CD4-positive, alpha-beta memory T cell (primary cell): ENCODE data around the gene ADORA3. TPM values are rescaled to one million over a fixed set of nuclear protein-coding genes. Genes with fewer than 3 reads are reported as not detected.

ENCODE experiments used
- CTCF ChIA-PET: fragments of 350-600 bp; sonication (Branson Sonifier 250); formaldehyde crosslinking; loops from one replicate; lab custom pipeline; 2021; ENCODE audit warnings: inconsistent platforms; ENCODE audit not compliant: partially characterized antibody; lab: Charles Lee
- POLR2A ChIA-PET: fragments of 350-600 bp; sonication (Branson Sonifier 250); formaldehyde crosslinking; loops from one replicate; lab custom pipeline; 2021; ENCODE audit not compliant: partially characterized antibody; lab: Charles Lee
- DNase-seq, 5 donors: peaks; one replicate each; pipeline versions ENCODE4 v3.0.0 to v3.0.0-alpha.2; 2020 to 2022; ENCODE audit warnings: mixed read lengths in 1 of 5
- H3K27ac ChIP-seq: one replicate; pipeline ENCODE4 v1.7.0; 2013; ENCODE audit warnings: low read depth, low read length
- H3K27me3 ChIP-seq: 2 replicates; pipeline ENCODE4 v1.7.0; 2013; ENCODE audit warnings: mild to moderate bottlenecking, low read length, moderate library complexity; ENCODE audit not compliant: insufficient read depth
- H3K36me3 ChIP-seq: 2 replicates; pipeline ENCODE4 v1.7.0; 2013; ENCODE audit warnings: mild to moderate bottlenecking, low read length, moderate library complexity; ENCODE audit not compliant: insufficient read depth
- H3K4me1 ChIP-seq: 2 replicates; pipeline ENCODE4 v1.7.0; 2013; ENCODE audit warnings: mild to moderate bottlenecking, low read length, moderate library complexity; ENCODE audit not compliant: insufficient read depth
- H3K4me3 ChIP-seq, 2 donors: one replicate each; pipeline ENCODE4 v1.7.0; 2013; ENCODE audit warnings: low read length in 2 of 2, mild to moderate bottlenecking in 1 of 2
- H3K9me3 ChIP-seq, 2 donors: one replicate each; pipeline ENCODE4 v1.7.0; 2013; ENCODE audit warnings: low read length in 2 of 2, control low read depth in 1 of 2; ENCODE audit not compliant: control insufficient read depth in 1 of 2
- H3K27ac Mint-ChIP-seq, 7 donors: one replicate each; pipeline ENCODE4 v1.8.0; 2020 to 2021; ENCODE audit warnings: mixed read lengths in 7 of 7, mild to moderate bottlenecking in 6 of 7, inconsistent platforms in 3 of 7, moderate library complexity in 3 of 7
- H3K27me3 Mint-ChIP-seq, 2 donors: one replicate each; pipeline ENCODE4 v1.8.0; 2020 to 2021; ENCODE audit warnings: mixed read lengths in 2 of 2
- H3K36me3 Mint-ChIP-seq, 2 donors: one replicate each; pipeline ENCODE4 v1.8.0; 2020 to 2021; ENCODE audit warnings: mixed read lengths in 2 of 2, inconsistent platforms in 1 of 2, mild to moderate bottlenecking in 1 of 2
- H3K4me1 Mint-ChIP-seq, 4 donors: one replicate each; pipeline ENCODE4 v1.8.0; 2020 to 2021; ENCODE audit warnings: mixed read lengths in 4 of 4, mild to moderate bottlenecking in 1 of 4
- H3K4me3 Mint-ChIP-seq, 8 donors: one replicate each; pipeline ENCODE4 v1.8.0; 2020 to 2021; ENCODE audit warnings: mixed read lengths in 8 of 8, mild to moderate bottlenecking in 7 of 8, moderate library complexity in 6 of 8, inconsistent platforms in 3 of 8
- H3K9me3 Mint-ChIP-seq, 8 donors: one replicate each; pipeline ENCODE4 v1.8.0; 2020 to 2021; ENCODE audit warnings: mixed read lengths in 8 of 8, mild to moderate bottlenecking in 5 of 8, inconsistent platforms in 3 of 8, moderate library complexity in 1 of 8
- intact Hi-C: fragments of 100-400 bp; cut with micrococcal nuclease; formaldehyde crosslinking; loops from one replicate; pipeline ENCODE4 v1.15.1; 2023
- polyA plus RNA-seq, 2 donors: library from polyadenylated mRNA; unstranded; fragments of 300-500 nt; fragmentation: Illumina TruSeq; gene quantifications; one replicate each; pipeline ENCODE4 v1.2.3, GENCODE V29; 2021
- total RNA-seq, 2 experiments: library from RNA; stranded (reverse); gene quantifications; one replicate each; pipeline ENCODE4 v1.2.3, GENCODE V29; 2021

ADORA3 gene
- total and polyA plus RNA-seq, 4 experiments from 2014 or later, result 0.41 to 0.46 (median 0.42) TPM; not detected in 1

DNA sequence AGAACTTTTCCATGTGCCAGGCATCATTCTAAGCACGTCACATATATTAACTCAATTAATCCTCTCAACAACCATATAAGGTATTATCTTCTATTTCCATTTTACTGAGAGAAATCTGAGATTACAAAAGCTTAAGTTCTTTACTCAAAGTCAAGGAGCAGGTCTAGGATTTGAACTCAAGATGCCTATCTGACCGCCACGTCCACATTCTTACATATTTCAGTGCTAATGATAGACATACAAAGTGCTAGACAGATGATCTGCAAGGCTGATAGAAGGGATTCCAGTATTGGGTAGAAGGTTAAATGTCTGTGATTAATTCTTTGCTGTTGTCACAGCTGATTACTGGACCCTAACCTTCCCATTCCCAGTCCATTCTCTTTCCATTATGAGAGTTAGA lies 49.7 kb downstream of the ADORA3 start:
- peaks cover 63% of the 10 kb centered on the region for H3K4me1 ChIP-seq
- H3K27ac ChIP-seq, result no peak overlapping the region
- Mint-ChIP-seq H3K4me1 (peaks cover 45 to 83% (median 65%) of the 10 kb centered on the region in 4 donors), H3K9me3 (no peaks in the 10 kb centered on the region), H3K4me3 (peak overlapping the region in 1 of 8 donors; percentile 21), H3K27me3 (no peaks in the 10 kb centered on the region), H3K36me3 (peaks cover 54 to 79% of the 10 kb centered on the region in 2 donors), H3K27ac (peak overlapping the region in 3 of 7 donors; percentile 29 to 64 (median 58))
- no peaks in the 10 kb centered on the region for H3K27me3 ChIP-seq
- ChIA-PET CTCF (interaction anchor here (1.3 to 1.7 kb wide), 5 partner anchors 11 to 303 kb away, joined by 3 to 11 read pairs (median 6); no protein-coding TSS in a partner anchor), POLR2A (interaction anchor here (0.6 to 8.1 kb wide), 5 partner anchors 11 to 54 kb away, joined by 3 to 164 read pairs (median 4); partner anchors contain the start of gene C1orf162)
- H3K4me3 ChIP-seq, result no peak overlapping the region
- intact Hi-C loops, result no loop called here
- H3K9me3 ChIP-seq, result no peaks in the 10 kb centered on the region
- peaks cover 47% of the 10 kb centered on the region for H3K36me3 ChIP-seq
- DNase-seq, result no peak

- no peaks in the 10 kb centered on the region for H3K9me3 ChIP-seq
- intact Hi-C loops, result no loop called here
- H3K4me3 Mint-ChIP-seq, result peak overlapping the region in 3 of 8 donors; percentile 7 to 37 (median 22)
- peaks cover 38% of the 10 kb centered on the region for H3K36me3 ChIP-seq
- no peak for DNase-seq
- POLR2A ChIA-PET, result interaction anchor here (0.6 to 8.1 kb wide), 6 partner anchors 10 to 302 kb away, joined by 3 to 164 read pairs (median 4); partner anchors contain the start of gene C1orf162
- H3K9me3 Mint-ChIP-seq, result no peaks in the 10 kb centered on the region
- H3K27ac ChIP-seq, result no peak overlapping the region
- H3K4me1 Mint-ChIP-seq, result peaks cover 53 to 87% (median 71%) of the 10 kb centered on the region in 4 donors
- H3K27me3 ChIP-seq, result no peaks in the 10 kb centered on the region
- no peak overlapping the region for H3K4me3 ChIP-seq
- H3K36me3 Mint-ChIP-seq, result peaks cover 43 to 78% of the 10 kb centered on the region in 2 donors
- peak overlapping the region in 1 of 7 donors; percentile 94 for H3K27ac Mint-ChIP-seq
- CTCF ChIA-PET, result interaction anchor here (0.7 to 1.7 kb wide), 8 partner anchors 9 to 304 kb away, joined by 3 to 11 read pairs (median 4); no protein-coding TSS in a partner anchor
- peaks cover 73% of the 10 kb centered on the region for H3K4me1 ChIP-seq
- no peaks in the 10 kb centered on the region for H3K27me3 Mint-ChIP-seq
These were observed 50.9 kb downstream of the ADORA3 start for GRCh38 chr1:111452581-111452980.

- Mint-ChIP-seq H3K27ac (peak overlapping the region; percentile 94 to 100 (median 99)), H3K36me3 (peaks cover 29 to 76% of the 10 kb centered on the region in 2 donors), H3K4me3 (peak overlapping the region; percentile 98 to 100 (median 99)), H3K4me1 (peaks cover 61 to 92% (median 77%) of the 10 kb centered on the region in 4 donors), H3K27me3 (no peaks in the 10 kb centered on the region), H3K9me3 (no peaks in the 10 kb centered on the region)
- peaks cover 33% of the 10 kb centered on the region for H3K36me3 ChIP-seq
- no peaks in the 10 kb centered on the region for H3K27me3 ChIP-seq
- H3K9me3 ChIP-seq, result no peaks in the 10 kb centered on the region
- ChIA-PET CTCF (interaction anchor here (0.8 to 5.5 kb wide), 6 partner anchors 10 to 306 kb away, joined by 3 to 44 read pairs (median 4); no protein-coding TSS in a partner anchor), POLR2A (interaction anchor here (1.0 to 8.1 kb wide), 6 partner anchors 9 to 305 kb away, joined by 3 to 164 read pairs (median 3); partner anchors contain the start of gene C1orf162)
- peak overlapping the region; percentile 91 for H3K27ac ChIP-seq
- intact Hi-C loops, result no loop called here
- H3K4me3 ChIP-seq, result peak overlapping the region; percentile 78 to 96
- peaks cover 83% of the 10 kb centered on the region for H3K4me1 ChIP-seq
- DNase-seq, result no peak
These were observed 53.2 kb downstream of the ADORA3 start for GRCh38 chr1:111450185-111450584.

GRCh38 chr1:111449703-111450017 lies 53.8 kb downstream of the ADORA3 start:
- POLR2A ChIA-PET, result interaction anchor here (1.0 to 8.1 kb wide), 10 partner anchors 9 to 305 kb away, joined by 3 to 164 read pairs (median 4); partner anchors contain the start of gene C1orf162
- H3K27ac ChIP-seq, result peak overlapping the region; percentile 91
- H3K27me3 ChIP-seq, result no peaks in the 10 kb centered on the region
- H3K4me3 Mint-ChIP-seq, result peak overlapping the region; percentile 98 to 100 (median 99)
- no peaks in the 10 kb centered on the region for H3K9me3 ChIP-seq
- no peaks in the 10 kb centered on the region for H3K9me3 Mint-ChIP-seq
- no peak for DNase-seq
- CTCF ChIA-PET, result interaction anchor here (0.8 to 5.5 kb wide), 6 partner anchors 9 to 58 kb away, joined by 3 to 44 read pairs (median 4); partner anchors contain the start of gene C1orf162
- intact Hi-C loops, result loop anchor here (1.0 to 2.0 kb wide), 4 partner anchors 22 to 306 kb away; partner anchors contain the start of genes DDX20 and RAP1A
- peak overlapping the region; percentile 78 to 96 for H3K4me3 ChIP-seq
- peaks cover 82% of the 10 kb centered on the region for H3K4me1 ChIP-seq
- no peaks in the 10 kb centered on the region for H3K27me3 Mint-ChIP-seq
- peaks cover 38% of the 10 kb centered on the region for H3K36me3 ChIP-seq
- peak overlapping the region; percentile 94 to 100 (median 99) for H3K27ac Mint-ChIP-seq
- peaks cover 30 to 76% of the 10 kb centered on the region in 2 donors for H3K36me3 Mint-ChIP-seq
- peaks cover 58 to 92% (median 73%) of the 10 kb centered on the region in 4 donors for H3K4me1 Mint-ChIP-seq

Other genes with a start within 250 kb of the ADORA3 start
- not detected for gene CHIA, start 212.8 kb downstream of the ADORA3 start, total RNA-seq
- gene CHIA, start 212.8 kb downstream of the ADORA3 start, polyA plus RNA-seq, result not detected
- 1 to 10 TPM; 4.5 to 4.9 TPM for gene OVGP1, start 75.9 kb downstream of the ADORA3 start, total RNA-seq
- gene OVGP1, start 75.9 kb downstream of the ADORA3 start, polyA plus RNA-seq, result under 1 TPM in 1 of 2 donors, not detected in 1; 0.61 TPM
- gene WDR77, start 54.4 kb downstream of the ADORA3 start, total RNA-seq, result 10 to 100 TPM; 26.3 to 30.3 TPM
- gene WDR77, start 54.4 kb downstream of the ADORA3 start, polyA plus RNA-seq, result 10 to 100 TPM; 38.5 to 52.6 TPM
- gene ATP5PB, start 54.2 kb downstream of the ADORA3 start, total RNA-seq, result 100 to 1,000 TPM; 103 to 112 TPM
- gene ATP5PB, start 54.2 kb downstream of the ADORA3 start, polyA plus RNA-seq, result 100 to 1,000 TPM; 487 to 655 TPM
- gene C1orf162, start 29.6 kb downstream of the ADORA3 start, total RNA-seq, result 10 to 100 TPM; 74.9 to 75.9 TPM
- 100 to 1,000 TPM; 139 to 274 TPM for gene C1orf162, start 29.6 kb downstream of the ADORA3 start, polyA plus RNA-seq
- not detected for gene TMIGD3, start within 50 bp of the ADORA3 start, total RNA-seq
- gene TMIGD3, start within 50 bp of the ADORA3 start, polyA plus RNA-seq, result not detected
- gene RAP1A, start 116.2 kb upstream of the ADORA3 start, total RNA-seq, result 100 to 1,000 TPM; 130 to 134 TPM
- gene RAP1A, start 116.2 kb upstream of the ADORA3 start, polyA plus RNA-seq, result 10 to 100 TPM; 67.2 to 85.7 TPM
- gene INKA2, start 235.8 kb upstream of the ADORA3 start, total RNA-seq, result 1 to 10 TPM; 2.2 to 2.4 TPM
- under 1 TPM; 0.16 to 0.24 TPM for gene INKA2, start 235.8 kb upstream of the ADORA3 start, polyA plus RNA-seq